H9 (cell line): ENCODE results near the gene GRB2. TPM values are rescaled to one million over a fixed set of nuclear protein-coding genes. Genes with fewer than 3 reads are reported as not detected.

Experiments
- DNase-seq: peaks from one replicate; pipeline ENCODE4 v3.0.0-alpha.2; 2017
- H2AFZ ChIP-seq: one replicate; pipeline ENCODE4 v1.6.1; 2013; ENCODE audit warnings: mild to moderate bottlenecking, low read length, control low read depth, moderate library complexity
- H2AK5ac ChIP-seq: 2 replicates; pipeline ENCODE4 v1.6.1; 2013; ENCODE audit warnings: low read length, control low read depth, mixed read lengths; ENCODE audit not compliant: insufficient read length
- H2BK120ac ChIP-seq: one replicate; pipeline ENCODE4 v1.6.1; 2013; ENCODE audit warnings: low read depth, mild to moderate bottlenecking, low read length, control low read depth, inconsistent platforms; ENCODE audit not compliant: poor library complexity, severe bottlenecking
- H2BK12ac ChIP-seq: 2 replicates; pipeline ENCODE4 v1.6.1; 2013; ENCODE audit warnings: low read length, control low read depth, mixed read lengths, low read depth; ENCODE audit not compliant: insufficient read length
- H2BK15ac ChIP-seq: 2 replicates; pipeline ENCODE4 v1.6.1; 2013; ENCODE audit warnings: low read depth, low read length, control low read depth
- H2BK20ac ChIP-seq: one replicate; pipeline ENCODE4 v1.6.1; 2013; ENCODE audit warnings: low read depth, mild to moderate bottlenecking, low read length, control low read depth, inconsistent platforms; ENCODE audit not compliant: poor library complexity, severe bottlenecking
- H2BK5ac ChIP-seq: 2 replicates; pipeline ENCODE4 v1.6.1; 2013; ENCODE audit warnings: low read length, control low read depth, mixed read lengths; ENCODE audit not compliant: insufficient read length
- H3K14ac ChIP-seq: 2 replicates; pipeline ENCODE4 v1.6.1; 2013; ENCODE audit warnings: low read length, control low read depth; ENCODE audit not compliant: insufficient read depth
- H3K18ac ChIP-seq: 2 replicates; pipeline ENCODE4 v1.6.1; 2013; ENCODE audit warnings: low read depth, mild to moderate bottlenecking, mixed read lengths, low read length, control low read depth; ENCODE audit not compliant: insufficient read length
- H3K23ac ChIP-seq: 2 replicates; pipeline ENCODE4 v1.6.1; 2013; ENCODE audit warnings: low read length, control low read depth, mixed read lengths, low read depth; ENCODE audit not compliant: insufficient read length
- H3K23me2 ChIP-seq: 2 replicates; pipeline ENCODE4 v1.6.1; 2013; ENCODE audit warnings: low read depth, mild to moderate bottlenecking, mixed read lengths, low read length, control low read depth; ENCODE audit not compliant: insufficient read length, poor library complexity, severe bottlenecking
- H3K27ac ChIP-seq: 2 replicates; pipeline ENCODE4 v1.5.1; 2013; ENCODE audit warnings: low read length, control low read depth, mixed read lengths, low read depth; ENCODE audit not compliant: insufficient read length
- H3K27me3 ChIP-seq: 2 replicates; pipeline ENCODE4 v1.6.1; 2013; ENCODE audit warnings: low read length, control low read depth, inconsistent platforms; ENCODE audit not compliant: insufficient read depth
- H3K4ac ChIP-seq: 2 replicates; pipeline ENCODE4 v1.6.1; 2013; ENCODE audit warnings: low read depth, mild to moderate bottlenecking, control low read depth, inconsistent platforms, low read length, moderate library complexity
- H3K4me1 ChIP-seq: 2 replicates; pipeline ENCODE4 v1.6.1; 2013; ENCODE audit warnings: low read length, control low read depth, inconsistent platforms; ENCODE audit not compliant: insufficient read depth
- H3K4me2 ChIP-seq: 2 replicates; pipeline ENCODE4 v1.6.1; 2013; ENCODE audit warnings: low read length, control low read depth, mixed read lengths; ENCODE audit not compliant: insufficient read length, insufficient read depth
- H3K56ac ChIP-seq: 2 replicates; pipeline ENCODE4 v1.6.1; 2013; ENCODE audit warnings: low read depth, mild to moderate bottlenecking, mixed read lengths, low read length, control low read depth; ENCODE audit not compliant: insufficient read length
- H3K79me1 ChIP-seq: 2 replicates; pipeline ENCODE4 v1.6.1; 2013; ENCODE audit warnings: low read depth, mild to moderate bottlenecking, moderate library complexity, low read length, control low read depth, inconsistent platforms; ENCODE audit not compliant: insufficient read depth, poor library complexity, severe bottlenecking
- H3K79me2 ChIP-seq: 2 replicates; pipeline ENCODE4 v1.6.1; 2013; ENCODE audit warnings: low read length, control low read depth, inconsistent platforms; ENCODE audit not compliant: insufficient read depth
- H3K9ac ChIP-seq: 2 replicates; pipeline ENCODE4 v1.6.1; 2013; ENCODE audit warnings: low read length, control low read depth, mixed read lengths; ENCODE audit not compliant: insufficient read length; ENCODE audit errors: extremely low read depth
- H3K9me3 ChIP-seq: one replicate; pipeline ENCODE4 v1.6.1; 2013; ENCODE audit warnings: low read depth, low read length, inconsistent platforms; ENCODE audit not compliant: control insufficient read depth
- H3T11ph ChIP-seq: one replicate; pipeline ENCODE4 v1.6.1; 2013; ENCODE audit warnings: mild to moderate bottlenecking, low read length, control low read depth, inconsistent platforms
- H4K20me1 ChIP-seq: one replicate; pipeline ENCODE4 v1.6.1; 2013; ENCODE audit not compliant: control insufficient read depth, insufficient read length, insufficient read depth
- H4K5ac ChIP-seq: 2 replicates; pipeline ENCODE4 v1.6.1; 2013; ENCODE audit warnings: low read depth, mild to moderate bottlenecking, mixed read lengths, low read length, control low read depth; ENCODE audit not compliant: insufficient read length
- H4K8ac ChIP-seq: replicated peaks from 2 replicates; pipeline ENCODE4 v1.6.1; 2013; ENCODE audit warnings: low read length, control low read depth, mixed read lengths, low read depth; ENCODE audit not compliant: insufficient read length
- H4K91ac ChIP-seq: 2 replicates; pipeline ENCODE4 v1.6.1; 2013; ENCODE audit warnings: low read depth, mild to moderate bottlenecking, moderate library complexity, mixed read lengths, low read length, control low read depth; ENCODE audit not compliant: insufficient read length
- H3K27ac Mint-ChIP-seq, 3 experiments: 2 replicates in 2 of 3; 3 replicates in 1 of 3; pipeline ENCODE4 v1.8.0; 2020 to 2021; ENCODE audit warnings: mixed read lengths in 3 of 3, mild to moderate bottlenecking in 1 of 3, moderate library complexity in 1 of 3
- H3K27me3 Mint-ChIP-seq: 2 replicates; pipeline ENCODE4 v1.8.0; 2021; ENCODE audit warnings: low read depth, mild to moderate bottlenecking, moderate library complexity, mixed read lengths
- H3K36me3 Mint-ChIP-seq, 3 experiments: 2 replicates in 2 of 3; 3 replicates in 1 of 3; pipeline ENCODE4 v1.8.0; 2020 to 2021; ENCODE audit warnings: low read depth in 3 of 3, mixed read lengths in 3 of 3; ENCODE audit not compliant: insufficient read depth in 1 of 3
- H3K4me1 Mint-ChIP-seq, 2 experiments: 2 replicates each; pipeline ENCODE4 v1.8.0; 2020; ENCODE audit warnings: mixed read lengths in 2 of 2
- H3K4me3 Mint-ChIP-seq, 2 experiments: 2 replicates in 1 of 2; 3 replicates in 1 of 2; pipeline ENCODE4 v1.8.0; 2020 to 2021; ENCODE audit warnings: mild to moderate bottlenecking in 2 of 2, mixed read lengths in 2 of 2, moderate library complexity in 1 of 2
- H3K9me3 Mint-ChIP-seq, 2 experiments: 2 replicates in 1 of 2; 3 replicates in 1 of 2; pipeline ENCODE4 v1.8.0; 2020; ENCODE audit warnings: mild to moderate bottlenecking in 2 of 2, mixed read lengths in 2 of 2, moderate library complexity in 1 of 2
- CTCF ChIP-seq: fragments of 200-600 bp; sonication (generic); conservative IDR thresholded peaks from 3 replicates; pipeline ENCODE4 v1.8.0; 2021; ENCODE audit warnings: antibody characterized with exemption, mild to moderate bottlenecking
- WGBS: extraction: QIAGEN DNeasy Blood & Tissue Kit; methylation state at CpG from one replicate; pipeline ENCODE4 v1.1.7; 2013; ENCODE audit warnings: missing lambda C conversion rate, low lambda C conversion rate, mixed read lengths; ENCODE audit not compliant: insufficient read length; ENCODE audit errors: extremely low coverage; 5-methylcytosine and 5-hydroxymethylcytosine counted together
- total RNA-seq: library from RNA; stranded (reverse); gene quantifications from 2 replicates; pipeline ENCODE4 v1.2.1, GENCODE V29; 2021

Gene GRB2
- total RNA-seq, 1 experiment from 2014 or later: 91.7 TPM

- peaks cover 16% of the 10 kb centered on the region for H3K4me1 ChIP-seq
- H2AK5ac ChIP-seq: no peak overlapping the region
- no peaks in the 10 kb centered on the region for H4K20me1 ChIP-seq
- H3K9me3 ChIP-seq: no peaks in the 10 kb centered on the region
- H3K14ac ChIP-seq: no peak overlapping the region
- H3K27me3 Mint-ChIP-seq: no peaks in the 10 kb centered on the region
- H2AFZ ChIP-seq: no peak overlapping the region
- no peak overlapping the region for H2BK20ac ChIP-seq
- no peak for TF ChIP-seq CTCF
- no peak overlapping the region for H4K5ac ChIP-seq
- no peak overlapping the region for H3K56ac ChIP-seq
- no peak overlapping the region for H4K8ac ChIP-seq
- H3K23ac ChIP-seq: no peak overlapping the region
- H2BK120ac ChIP-seq: no peak overlapping the region
- peaks cover 0 to 2% (median 0%) of the 10 kb centered on the region in 3 experiments; a peak in 1 of 7 replicates for H3K36me3 Mint-ChIP-seq
- peaks cover 5% of the 10 kb centered on the region; the same call in 1 of the 2 replicates for H3K79me2 ChIP-seq
- no peak overlapping the region for H3K9ac ChIP-seq
- H3K4me1 Mint-ChIP-seq: peaks cover 50 to 57% of the 10 kb centered on the region in 2 experiments
- no peaks in the 10 kb centered on the region for H3K79me1 ChIP-seq
- no peak overlapping the region for H3K4me2 ChIP-seq
- H3K4ac ChIP-seq: no peak overlapping the region
- H3K4me3 Mint-ChIP-seq: no peak overlapping the region
- no CpG with 5 or more reads among the region's 5 CpGs for WGBS
- H3K27ac ChIP-seq: no peak overlapping the region
- no peak overlapping the region for H3T11ph ChIP-seq
- H3K27me3 ChIP-seq: no peaks in the 10 kb centered on the region
- H3K18ac ChIP-seq: no peak overlapping the region
- peak overlapping the region in 2 of 3 experiments; percentile 13 to 67; a peak in 1 of 7 replicates for H3K27ac Mint-ChIP-seq
- H2BK12ac ChIP-seq: no peak overlapping the region
- no peak for DNase-seq
- no peak overlapping the region for H2BK5ac ChIP-seq
- H3K23me2 ChIP-seq: peaks cover 3% of the 10 kb centered on the region
- H4K91ac ChIP-seq: no peak overlapping the region
- H3K9me3 Mint-ChIP-seq: no peaks in the 10 kb centered on the region
- H2BK15ac ChIP-seq: no peak overlapping the region
Measured at GRCh38 chr17:75340631-75341030, 64.8 kb downstream of the GRB2 start.
